H9 (cell line): ENCODE measurements around the gene THOC2. TPM values are rescaled to one million over a fixed set of nuclear protein-coding genes. Genes with fewer than 3 reads are reported as not detected.

Source experiments
- DNase-seq: peaks from one replicate; pipeline ENCODE4 v3.0.0-alpha.2; 2017
- H2AFZ ChIP-seq: one replicate; pipeline ENCODE4 v1.6.1; 2013; ENCODE audit warnings: mild to moderate bottlenecking, low read length, control low read depth, moderate library complexity
- H2AK5ac ChIP-seq: 2 replicates; pipeline ENCODE4 v1.6.1; 2013; ENCODE audit warnings: low read length, control low read depth, mixed read lengths; ENCODE audit not compliant: insufficient read length
- H2BK120ac ChIP-seq: one replicate; pipeline ENCODE4 v1.6.1; 2013; ENCODE audit warnings: low read depth, mild to moderate bottlenecking, low read length, control low read depth, inconsistent platforms; ENCODE audit not compliant: poor library complexity, severe bottlenecking
- H2BK12ac ChIP-seq: 2 replicates; pipeline ENCODE4 v1.6.1; 2013; ENCODE audit warnings: low read length, control low read depth, mixed read lengths, low read depth; ENCODE audit not compliant: insufficient read length
- H2BK15ac ChIP-seq: 2 replicates; pipeline ENCODE4 v1.6.1; 2013; ENCODE audit warnings: low read depth, low read length, control low read depth
- H2BK20ac ChIP-seq: one replicate; pipeline ENCODE4 v1.6.1; 2013; ENCODE audit warnings: low read depth, mild to moderate bottlenecking, low read length, control low read depth, inconsistent platforms; ENCODE audit not compliant: poor library complexity, severe bottlenecking
- H2BK5ac ChIP-seq: 2 replicates; pipeline ENCODE4 v1.6.1; 2013; ENCODE audit warnings: low read length, control low read depth, mixed read lengths; ENCODE audit not compliant: insufficient read length
- H3K14ac ChIP-seq: 2 replicates; pipeline ENCODE4 v1.6.1; 2013; ENCODE audit warnings: low read length, control low read depth; ENCODE audit not compliant: insufficient read depth
- H3K18ac ChIP-seq: 2 replicates; pipeline ENCODE4 v1.6.1; 2013; ENCODE audit warnings: low read depth, mild to moderate bottlenecking, mixed read lengths, low read length, control low read depth; ENCODE audit not compliant: insufficient read length
- H3K23ac ChIP-seq: 2 replicates; pipeline ENCODE4 v1.6.1; 2013; ENCODE audit warnings: low read length, control low read depth, mixed read lengths, low read depth; ENCODE audit not compliant: insufficient read length
- H3K23me2 ChIP-seq: 2 replicates; pipeline ENCODE4 v1.6.1; 2013; ENCODE audit warnings: low read depth, mild to moderate bottlenecking, mixed read lengths, low read length, control low read depth; ENCODE audit not compliant: insufficient read length, poor library complexity, severe bottlenecking
- H3K27ac ChIP-seq: 2 replicates; pipeline ENCODE4 v1.5.1; 2013; ENCODE audit warnings: low read length, control low read depth, mixed read lengths, low read depth; ENCODE audit not compliant: insufficient read length
- H3K27me3 ChIP-seq: 2 replicates; pipeline ENCODE4 v1.6.1; 2013; ENCODE audit warnings: low read length, control low read depth, inconsistent platforms; ENCODE audit not compliant: insufficient read depth
- H3K4ac ChIP-seq: 2 replicates; pipeline ENCODE4 v1.6.1; 2013; ENCODE audit warnings: low read depth, mild to moderate bottlenecking, control low read depth, inconsistent platforms, low read length, moderate library complexity
- H3K4me1 ChIP-seq: 2 replicates; pipeline ENCODE4 v1.6.1; 2013; ENCODE audit warnings: low read length, control low read depth, inconsistent platforms; ENCODE audit not compliant: insufficient read depth
- H3K4me2 ChIP-seq: 2 replicates; pipeline ENCODE4 v1.6.1; 2013; ENCODE audit warnings: low read length, control low read depth, mixed read lengths; ENCODE audit not compliant: insufficient read length, insufficient read depth
- H3K56ac ChIP-seq: 2 replicates; pipeline ENCODE4 v1.6.1; 2013; ENCODE audit warnings: low read depth, mild to moderate bottlenecking, mixed read lengths, low read length, control low read depth; ENCODE audit not compliant: insufficient read length
- H3K79me1 ChIP-seq: 2 replicates; pipeline ENCODE4 v1.6.1; 2013; ENCODE audit warnings: low read depth, mild to moderate bottlenecking, moderate library complexity, low read length, control low read depth, inconsistent platforms; ENCODE audit not compliant: insufficient read depth, poor library complexity, severe bottlenecking
- H3K79me2 ChIP-seq: 2 replicates; pipeline ENCODE4 v1.6.1; 2013; ENCODE audit warnings: low read length, control low read depth, inconsistent platforms; ENCODE audit not compliant: insufficient read depth
- H3K9ac ChIP-seq: 2 replicates; pipeline ENCODE4 v1.6.1; 2013; ENCODE audit warnings: low read length, control low read depth, mixed read lengths; ENCODE audit not compliant: insufficient read length; ENCODE audit errors: extremely low read depth
- H3K9me3 ChIP-seq: one replicate; pipeline ENCODE4 v1.6.1; 2013; ENCODE audit warnings: low read depth, low read length, inconsistent platforms; ENCODE audit not compliant: control insufficient read depth
- H3T11ph ChIP-seq: one replicate; pipeline ENCODE4 v1.6.1; 2013; ENCODE audit warnings: mild to moderate bottlenecking, low read length, control low read depth, inconsistent platforms
- H4K20me1 ChIP-seq: one replicate; pipeline ENCODE4 v1.6.1; 2013; ENCODE audit not compliant: control insufficient read depth, insufficient read length, insufficient read depth
- H4K5ac ChIP-seq: 2 replicates; pipeline ENCODE4 v1.6.1; 2013; ENCODE audit warnings: low read depth, mild to moderate bottlenecking, mixed read lengths, low read length, control low read depth; ENCODE audit not compliant: insufficient read length
- H4K8ac ChIP-seq: replicated peaks from 2 replicates; pipeline ENCODE4 v1.6.1; 2013; ENCODE audit warnings: low read length, control low read depth, mixed read lengths, low read depth; ENCODE audit not compliant: insufficient read length
- H4K91ac ChIP-seq: 2 replicates; pipeline ENCODE4 v1.6.1; 2013; ENCODE audit warnings: low read depth, mild to moderate bottlenecking, moderate library complexity, mixed read lengths, low read length, control low read depth; ENCODE audit not compliant: insufficient read length
- H3K27ac Mint-ChIP-seq, 3 experiments: 2 replicates in 2 of 3; 3 replicates in 1 of 3; pipeline ENCODE4 v1.8.0; 2020 to 2021; ENCODE audit warnings: mixed read lengths in 3 of 3, mild to moderate bottlenecking in 1 of 3, moderate library complexity in 1 of 3
- H3K27me3 Mint-ChIP-seq: 2 replicates; pipeline ENCODE4 v1.8.0; 2021; ENCODE audit warnings: low read depth, mild to moderate bottlenecking, moderate library complexity, mixed read lengths
- H3K36me3 Mint-ChIP-seq, 3 experiments: 2 replicates in 2 of 3; 3 replicates in 1 of 3; pipeline ENCODE4 v1.8.0; 2020 to 2021; ENCODE audit warnings: low read depth in 3 of 3, mixed read lengths in 3 of 3; ENCODE audit not compliant: insufficient read depth in 1 of 3
- H3K4me1 Mint-ChIP-seq, 2 experiments: 2 replicates each; pipeline ENCODE4 v1.8.0; 2020; ENCODE audit warnings: mixed read lengths in 2 of 2
- H3K4me3 Mint-ChIP-seq, 2 experiments: 2 replicates in 1 of 2; 3 replicates in 1 of 2; pipeline ENCODE4 v1.8.0; 2020 to 2021; ENCODE audit warnings: mild to moderate bottlenecking in 2 of 2, mixed read lengths in 2 of 2, moderate library complexity in 1 of 2
- H3K9me3 Mint-ChIP-seq, 2 experiments: 2 replicates in 1 of 2; 3 replicates in 1 of 2; pipeline ENCODE4 v1.8.0; 2020; ENCODE audit warnings: mild to moderate bottlenecking in 2 of 2, mixed read lengths in 2 of 2, moderate library complexity in 1 of 2
- WGBS: extraction: QIAGEN DNeasy Blood & Tissue Kit; methylation state at CpG from one replicate; pipeline ENCODE4 v1.1.7; 2013; ENCODE audit warnings: missing lambda C conversion rate, low lambda C conversion rate, mixed read lengths; ENCODE audit not compliant: insufficient read length; ENCODE audit errors: extremely low coverage; 5-methylcytosine and 5-hydroxymethylcytosine counted together
- total RNA-seq: library from RNA; stranded (reverse); gene quantifications from 2 replicates; pipeline ENCODE4 v1.2.1, GENCODE V29; 2021
- TF ChIP-seq, protein P1 (sequence below): fragments of 200-600 bp; sonication (generic); conservative IDR thresholded peaks from 3 replicates; pipeline ENCODE4 v1.8.0; 2021; ENCODE audit warnings: antibody characterized with exemption, mild to moderate bottlenecking

Gene THOC2
- total RNA-seq, 1 experiment from 2014 or later = 72.1 TPM

DNA sequence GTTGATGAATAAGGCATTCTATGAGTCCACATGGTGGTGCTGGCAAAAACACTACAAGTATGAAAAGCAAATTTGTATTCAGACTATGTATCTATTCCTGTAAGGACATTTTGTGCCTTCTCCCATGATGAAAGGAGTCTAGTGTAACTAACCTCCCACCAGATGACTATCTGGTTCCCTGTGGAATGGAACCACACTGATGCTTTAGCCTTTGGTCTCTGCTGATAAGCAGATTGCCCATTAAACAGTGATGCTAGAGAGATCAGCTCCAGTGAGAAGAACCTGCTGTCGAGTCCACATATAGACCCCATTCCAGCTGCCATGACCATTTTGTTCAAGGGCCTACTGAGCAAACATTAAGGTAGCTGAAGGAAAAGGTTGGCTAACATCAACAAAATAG, 10.5 kb upstream of the THOC2 start:
- Histone ChIP-seq H3K4ac (no peak overlapping the region), H3K79me2 (no peaks in the 10 kb centered on the region), H4K8ac (no peak overlapping the region), H2BK15ac (no peak overlapping the region), H3K18ac (no peak overlapping the region), H3K27me3 (no peaks in the 10 kb centered on the region), H3K14ac (no peak overlapping the region), H3K4me2 (no peak overlapping the region), H2AFZ (no peak overlapping the region), H3K23ac (no peak overlapping the region), H2AK5ac (no peak overlapping the region), H2BK12ac (no peak overlapping the region), H3K4me1 (no peaks in the 10 kb centered on the region), H2BK20ac (no peak overlapping the region), H4K20me1 (no peaks in the 10 kb centered on the region), H3K9me3 (peaks cover 44% of the 10 kb centered on the region), H3K56ac (no peak overlapping the region), H3K27ac (no peak overlapping the region), H2BK120ac (no peak overlapping the region), H3K23me2 (no peaks in the 10 kb centered on the region), H4K91ac (no peak overlapping the region), H3T11ph (no peak overlapping the region), H2BK5ac (no peak overlapping the region), H3K9ac (no peak overlapping the region), H3K79me1 (no peaks in the 10 kb centered on the region), H4K5ac (no peak overlapping the region)
- WGBS = no CpG with 5 or more reads among the region's 1 CpG
- Mint-ChIP-seq H3K27me3 (peaks cover 2% of the 10 kb centered on the region; the same call in 1 of the 2 replicates), H3K36me3 (peaks cover 0 to 4% (median 0%) of the 10 kb centered on the region in 3 experiments; a peak in 2 of 7 replicates), H3K4me1 (0 out of 4 replicates have a peak, but pooled peaks cover 0 to 2% of the 10 kb centered on the region in 2 experiments), H3K4me3 (no peak overlapping the region), H3K9me3 (peaks cover 16 to 62% of the 10 kb centered on the region in 2 experiments), H3K27ac (no peak overlapping the region)
- TF ChIP-seq, protein P1, sequence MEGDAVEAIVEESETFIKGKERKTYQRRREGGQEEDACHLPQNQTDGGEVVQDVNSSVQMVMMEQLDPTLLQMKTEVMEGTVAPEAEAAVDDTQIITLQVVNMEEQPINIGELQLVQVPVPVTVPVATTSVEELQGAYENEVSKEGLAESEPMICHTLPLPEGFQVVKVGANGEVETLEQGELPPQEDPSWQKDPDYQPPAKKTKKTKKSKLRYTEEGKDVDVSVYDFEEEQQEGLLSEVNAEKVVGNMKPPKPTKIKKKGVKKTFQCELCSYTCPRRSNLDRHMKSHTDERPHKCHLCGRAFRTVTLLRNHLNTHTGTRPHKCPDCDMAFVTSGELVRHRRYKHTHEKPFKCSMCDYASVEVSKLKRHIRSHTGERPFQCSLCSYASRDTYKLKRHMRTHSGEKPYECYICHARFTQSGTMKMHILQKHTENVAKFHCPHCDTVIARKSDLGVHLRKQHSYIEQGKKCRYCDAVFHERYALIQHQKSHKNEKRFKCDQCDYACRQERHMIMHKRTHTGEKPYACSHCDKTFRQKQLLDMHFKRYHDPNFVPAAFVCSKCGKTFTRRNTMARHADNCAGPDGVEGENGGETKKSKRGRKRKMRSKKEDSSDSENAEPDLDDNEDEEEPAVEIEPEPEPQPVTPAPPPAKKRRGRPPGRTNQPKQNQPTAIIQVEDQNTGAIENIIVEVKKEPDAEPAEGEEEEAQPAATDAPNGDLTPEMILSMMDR = no peak
- no peak for DNase-seq
